K562 (cell line): ENCODE measurements around the gene HGS. TPM values are rescaled to one million over a fixed set of nuclear protein-coding genes. Genes with fewer than 3 reads are reported as not detected.

Source experiments
- ATAC-seq: fragments of 200-7000 bp; cut with Tn5 transposase; 3 replicates; pipeline ENCODE4 v1.9.1; 2020; ENCODE audit warnings: moderate library complexity
- BruUV-seq: library from RNA; stranded (reverse); fragments of 400-500 nt; replicated peaks from 2 replicates; lab custom pipeline; 2021; lab: Mats Ljungman, UMichigan
- CTCF ChIA-PET: fragments of 300-600 bp; formaldehyde crosslinking; extraction: SDS; loops from one replicate; lab custom pipeline; 2021; ENCODE audit warnings: low intra/inter-chr PET ratio; lab: Yijun Ruan, JAX
- POLR2A ChIA-PET: fragments of 300-600, 350-650 bp; sonication (Branson Sonifier 250); formaldehyde crosslinking; extraction: SDS; loops from one replicate; lab custom pipeline; 2021; ENCODE audit warnings: antibody characterized with exemption, inconsistent platforms; lab: Yijun Ruan, JAX
- DNase-seq, 4 experiments: peaks; one replicate each; pipeline versions ENCODE4 v3.0.0 to v3.0.0-alpha.2; 2011 to 2018; ENCODE audit warnings: low spot score in 3 of 4, mixed read lengths in 3 of 4; ENCODE audit errors: extremely low read depth in 1 of 4
- FAIRE-seq: peaks from 2 replicates; lab custom pipeline; 2011; peaks lifted over from hg19 to GRCh38; lab: Jason Lieb, UNC
- H2AFZ ChIP-seq: 2 replicates; pipeline ENCODE4 v1.6.0; 2011; ENCODE audit warnings: low read depth, low read length, control low read depth, inconsistent platforms
- H3K27ac ChIP-seq: fragments of 200-600 bp; 3 replicates; pipeline ENCODE4 v1.8.0; 2011; ENCODE audit warnings: low read depth, mild to moderate bottlenecking, control low read depth, inconsistent platforms, low read length, moderate library complexity, mixed read lengths; ENCODE audit errors: extremely low read depth
- H3K27me3 ChIP-seq, 2 experiments: fragments of 300-600 bp in 1 of 2; 2 replicates in 1 of 2; 3 replicates in 1 of 2; pipeline versions ENCODE4 v1.6.0 to v1.8.0; 2011; ENCODE audit warnings: inconsistent platforms in 2 of 2, low read length in 2 of 2, mild to moderate bottlenecking in 1 of 2, mixed read lengths in 1 of 2, moderate library complexity in 1 of 2; ENCODE audit not compliant: control insufficient read depth in 2 of 2, insufficient read depth in 2 of 2
- H3K36me3 ChIP-seq: fragments of 300-600 bp; 3 replicates; pipeline ENCODE4 v1.8.0; 2011; ENCODE audit warnings: mild to moderate bottlenecking, low read length, inconsistent platforms; ENCODE audit not compliant: control insufficient read depth, insufficient read depth
- H3K4me1 ChIP-seq, 2 experiments: fragments of 200-600 bp in 1 of 2; replicated peaks in 1 of 2; 2 replicates in 1 of 2; 3 replicates in 1 of 2; pipeline versions ENCODE4 v1.5.1 to v1.8.0; 2011; ENCODE audit warnings: inconsistent platforms in 2 of 2, low read length in 2 of 2, mild to moderate bottlenecking in 1 of 2, mixed read lengths in 1 of 2, moderate library complexity in 1 of 2; ENCODE audit not compliant: control insufficient read depth in 2 of 2, insufficient read depth in 2 of 2
- H3K4me2 ChIP-seq: 2 replicates; pipeline ENCODE4 v1.6.1; 2011; ENCODE audit warnings: low read length, control low read depth, inconsistent platforms, mixed read lengths; ENCODE audit not compliant: insufficient read depth
- H3K4me3 ChIP-seq: fragments of 200-600 bp; sonication (generic), shearing (Covaris generic); 2 replicates; pipeline ENCODE4 v1.5.1; 2016; ENCODE audit warnings: control low read depth, inconsistent platforms
- H3K79me2 ChIP-seq: fragments of 200-600 bp; 3 replicates; pipeline ENCODE4 v1.8.0; 2011; ENCODE audit warnings: low read length, inconsistent platforms; ENCODE audit not compliant: control insufficient read depth, insufficient read depth
- H3K9ac ChIP-seq, 2 experiments: 2 replicates each; pipeline versions ENCODE4 v1.6.0 to v1.6.1; 2011; ENCODE audit warnings: low read depth in 2 of 2, low read length in 2 of 2, control low read depth in 1 of 2, inconsistent platforms in 1 of 2, mild to moderate bottlenecking in 1 of 2, mixed read lengths in 1 of 2; ENCODE audit not compliant: insufficient read depth in 1 of 2
- H3K9me1 ChIP-seq: one replicate; pipeline ENCODE4 v1.6.0; 2011; ENCODE audit warnings: inconsistent platforms, mild to moderate bottlenecking, low read length, moderate library complexity; ENCODE audit not compliant: control insufficient read depth, insufficient read depth
- H3K9me3 ChIP-seq: replicated peaks from 2 replicates; pipeline ENCODE4 v1.5.1; 2011; ENCODE audit warnings: low read depth, low read length, inconsistent platforms; ENCODE audit not compliant: control insufficient read depth, insufficient read depth
- H4K20me1 ChIP-seq: replicated peaks from 2 replicates; pipeline ENCODE4 v1.6.1; 2011; ENCODE audit warnings: low read length, inconsistent platforms, mixed read lengths; ENCODE audit not compliant: control insufficient read depth, insufficient read depth
- CBFB ChIP-seq: sonication (generic); formaldehyde crosslinking; IDR thresholded peaks from 2 replicates; pipeline ENCODE4 v1.4.0; 2020; ENCODE audit warnings: mild to moderate bottlenecking, missing genetic modification reagents
- CEBPB ChIP-seq: fragments of 450-650 bp; IDR thresholded peaks from 2 replicates; pipeline ENCODE4 v1.6.1; 2016; ENCODE audit warnings: missing genetic modification characterization, missing compliant biosample characterization
- RFX1 ChIP-seq: fragments of 450-650 bp; IDR thresholded peaks from 2 replicates; pipeline ENCODE4 v1.6.1; 2016; ENCODE audit warnings: mild to moderate bottlenecking, moderate library complexity
- SMARCC2 ChIP-seq: fragments of 450-650 bp; IDR thresholded peaks from 2 replicates; pipeline ENCODE4 v1.6.1; 2017; ENCODE audit warnings: antibody characterized with exemption, moderate library complexity, mild to moderate bottlenecking, low read depth
- SPI1 ChIP-seq: IDR thresholded peaks from 2 replicates; pipeline ENCODE4 v1.6.1; 2011; ENCODE audit warnings: low read depth, low read length, control low read depth, borderline replicate concordance
- ZNF121 ChIP-seq: sonication (generic); formaldehyde crosslinking; conservative IDR thresholded peaks from 2 replicates; pipeline ENCODE4 v1.8.0; 2022; ENCODE audit warnings: missing genetic modification reagents
- ZNF174 ChIP-seq: fragments of 250-450 bp; sonication (Bioruptor Pico); IDR thresholded peaks from 2 replicates; pipeline ENCODE4 v1.4.0; 2020; ENCODE audit warnings: mild to moderate bottlenecking
- ZNF316 ChIP-seq: fragments of 450-650 bp; IDR thresholded peaks from 2 replicates; pipeline ENCODE4 v1.6.1; 2016
- WGBS: fragments of 100-300 bp; shearing (Covaris generic); methylation state at CpG from one replicate; pipeline ENCODE4 v1.1.6; 2016; ENCODE audit warnings: low coverage, mixed read lengths; ENCODE audit not compliant: insufficient coverage; ENCODE audit errors: missing lambda C conversion rate; 5-methylcytosine and 5-hydroxymethylcytosine counted together
- in situ Hi-C: fragments of 300-500 bp; cut with MboI; formaldehyde crosslinking; loops from 4 replicates; pipeline ENCODE4 v1.15.0; 2018; ENCODE audit warnings: inconsistent platforms, mixed read lengths
- intact Hi-C: fragments of 100-400 bp; cut with micrococcal nuclease; formaldehyde crosslinking; loops from 2 replicates; pipeline ENCODE4 v1.14.2; 2022
- polyA plus RNA-seq, 8 experiments: library from polyadenylated mRNA; depleted of rRNA in 4 of 8; stranded (reverse) in 5 of 8; unstranded in 3 of 8; fragments of >200 nt; fragmentation: Nextera tagmentation in 2 of 8; fragmentation: Illumina TruSeq in 1 of 8; extraction: Ambion mirVana in 2 of 8; extraction: Trizol in 1 of 8; gene quantifications; 2 replicates each; pipeline versions ENCODE4 v1.2.1 to v1.2.3, GENCODE V29; 2011 to 2014; ENCODE audit warnings: inconsistent platforms in 1 of 8, missing spikeins in 1 of 8
- total RNA-seq, 7 experiments: library from RNA; depleted of rRNA in 6 of 7; stranded (reverse); fragments of >200 nt in 6 of 7; fragmentation: Illumina TruSeq in 2 of 7; extraction: Trizol in 2 of 7; gene quantifications; 2 replicates each; pipeline versions ENCODE4 v1.2.1 to v1.2.3, GENCODE V29; 2011 to 2021; ENCODE audit warnings: low replicate concordance in 1 of 7

HGS gene
- total and polyA plus RNA-seq, 9 of the 15 experiments (the other 6 are each of a cell fraction or from before 2014, with no cell fraction given), result 3.9 to 176 (median 77.1) TPM

- H3K79me2 ChIP-seq, result peaks cover 55% of the 10 kb centered on the region
- ChIA-PET CTCF (no interaction called here), POLR2A (interaction anchor here (0.6 to 3.5 kb wide), 15 partner anchors 8 to 63 kb away, joined by 3 to 39 read pairs (median 5); partner anchors contain the start of genes CCDC137, MRPL12 and OXLD1)
- H3K4me2 ChIP-seq, result peak overlapping the region; percentile 90
- no peak for ATAC-seq
- 9% methylated on average over 19 of the region's 19 CpGs for WGBS
- H3K9ac ChIP-seq, result peak overlapping the region; percentile 96 to 99
- peaks cover 13 to 52% of the 10 kb centered on the region in 2 experiments for H3K4me1 ChIP-seq
- H3K27ac ChIP-seq, result peak overlapping the region; percentile 78
- in situ Hi-C loops (no loop called here), intact Hi-C loops (no loop called here)
- H4K20me1 ChIP-seq, result peaks cover 12% of the 10 kb centered on the region; the same call in 1 of the 2 replicates
- TF ChIP-seq SMARCC2 (no peak), ZNF121 (CRISPR knock-in tag) (no peak), RFX1 (peak; percentile 73), ZNF174 (CRISPR knock-in tag) (no peak), CEBPB (tag) (no peak), CBFB (CRISPR knock-in tag) (0 out of 2 replicates have a peak, but pooled peaks have one; percentile 32), ZNF316 (peak; percentile 40), SPI1 (0 out of 2 replicates have a peak, but pooled peaks have one; percentile 18)
- no peak for DNase-seq
- no peak for FAIRE-seq
- H3K27me3 ChIP-seq, result no peaks in the 10 kb centered on the region
- peaks cover 41% of the 10 kb centered on the region; the same call in 2 of the 3 replicates for H3K36me3 ChIP-seq
- H3K4me3 ChIP-seq, result peak overlapping the region; percentile 96
- BruUV-seq, result no TSS peak
- H3K9me1 ChIP-seq, result peaks cover 6% of the 10 kb centered on the region
- H3K9me3 ChIP-seq, result no peaks in the 10 kb centered on the region
- peak overlapping the region; percentile 78; the same call in 1 of the 2 replicates for H2AFZ ChIP-seq
Measured at GRCh38 chr17:81682565-81683207, 1.1 kb upstream of the HGS start.
